ENCODE measurements around the gene KRT73. TPM values are rescaled to one million over a fixed set of nuclear protein-coding genes. Genes with fewer than 3 reads are reported as not detected.

KRT73 gene
- total RNA-seq, 1 experiment from 2014 or later: not detected

DNA sequence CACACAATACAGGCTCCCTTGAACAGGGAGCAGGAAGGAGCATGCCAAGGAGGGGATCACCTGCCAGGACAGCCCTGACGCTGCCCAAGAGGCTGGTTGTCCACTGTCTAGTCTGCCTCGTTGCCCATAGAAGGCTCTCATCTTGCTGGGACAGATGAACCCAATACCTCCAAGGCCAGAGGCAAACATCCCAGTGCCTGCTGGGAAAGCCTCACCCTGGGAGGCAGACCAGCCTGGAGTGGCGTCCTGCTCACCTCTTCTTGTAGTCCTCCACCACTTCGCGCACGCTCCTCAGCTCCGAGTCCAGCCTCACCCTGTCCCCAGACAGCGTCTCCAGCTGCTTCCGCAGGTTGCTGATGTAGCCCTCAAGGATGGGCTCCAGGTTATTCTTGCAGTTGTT lies 2.4 kb downstream of the KRT73 start:
- H4K5ac ChIP-seq (ENCODE audit: insufficient read length, low read depth, low read length): no peak overlapping the region

More for the DNA sequence above, 2.4 kb downstream of the KRT73 start:
- H3K4me3 Mint-ChIP-seq: no peak overlapping the region
- H3K9me3 ChIP-seq (ENCODE audit: control insufficient read depth, low read depth, low read length): no peaks in the 10 kb centered on the region
- H3K27me3 Mint-ChIP-seq (ENCODE audit: low read depth): peaks cover 28% of the 10 kb centered on the region
- DNase-seq: peak; percentile 18
- H3K23ac ChIP-seq (ENCODE audit: insufficient read length, low read depth, low read length): no peak overlapping the region
- H3T11ph ChIP-seq (ENCODE audit: low read length): no peak overlapping the region
- no peak overlapping the region for H2BK120ac ChIP-seq (ENCODE audit: low read depth, low read length, poor library complexity, severe bottlenecking)
- H3K27ac Mint-ChIP-seq: no peak overlapping the region
- no peak overlapping the region for H4K91ac ChIP-seq (ENCODE audit: insufficient read length, low read depth, low read length)
- H3K23me2 ChIP-seq (ENCODE audit: insufficient read length, low read depth, low read length, poor library complexity, severe bottlenecking): no peaks in the 10 kb centered on the region
- H3K79me2 ChIP-seq (ENCODE audit: insufficient read depth, low read length): no peaks in the 10 kb centered on the region
- no peak overlapping the region for H2BK5ac ChIP-seq (ENCODE audit: insufficient read length, low read length)
- no peak overlapping the region for H3K18ac ChIP-seq (ENCODE audit: insufficient read length, low read depth, low read length)
- H4K8ac ChIP-seq (replicated peaks; ENCODE audit: insufficient read length, low read depth, low read length): no peak overlapping the region
- no peak overlapping the region for H2BK15ac ChIP-seq (ENCODE audit: low read depth, low read length)
- no peak overlapping the region for H2BK20ac ChIP-seq (ENCODE audit: low read depth, low read length, poor library complexity, severe bottlenecking)
- H2BK12ac ChIP-seq (ENCODE audit: insufficient read length, low read depth, low read length): no peak overlapping the region
- no peak overlapping the region for H3K27ac ChIP-seq (ENCODE audit: insufficient read length, low read depth, low read length)
- H3K4me2 ChIP-seq (ENCODE audit: insufficient read depth, insufficient read length, low read length): no peak overlapping the region
- no peaks in the 10 kb centered on the region for H3K36me3 Mint-ChIP-seq (ENCODE audit: insufficient read depth in 1 of 3, low read depth in 3 of 3)
- H3K4me1 Mint-ChIP-seq: peaks cover 2 to 4% of the 10 kb centered on the region in 2 experiments; a peak in 3 of 4 replicates
- no peaks in the 10 kb centered on the region for H3K9me3 Mint-ChIP-seq
- H2AK5ac ChIP-seq (ENCODE audit: insufficient read length, low read length): no peak overlapping the region
- H3K79me1 ChIP-seq (ENCODE audit: insufficient read depth, low read depth, low read length, poor library complexity, severe bottlenecking): no peaks in the 10 kb centered on the region
- TF ChIP-seq CTCF (conservative IDR thresholded peaks at IDR 0.05): no peak
- no CpG with 5 or more reads among the region's 9 CpGs for WGBS (ENCODE audit: extremely low coverage, insufficient read length, low lambda C conversion rate)
- H3K14ac ChIP-seq (ENCODE audit: insufficient read depth, low read length): no peak overlapping the region
- H4K20me1 ChIP-seq (ENCODE audit: control insufficient read depth, insufficient read depth, insufficient read length): no peaks in the 10 kb centered on the region
- H3K9ac ChIP-seq (ENCODE audit: extremely low read depth, insufficient read length, low read length): no peak overlapping the region
- H3K56ac ChIP-seq (ENCODE audit: insufficient read length, low read depth, low read length): no peak overlapping the region
- no peak overlapping the region for H3K4ac ChIP-seq (ENCODE audit: low read depth, low read length)
- no peaks in the 10 kb centered on the region for H3K4me1 ChIP-seq (ENCODE audit: insufficient read depth, low read length)
- no peak overlapping the region for H2AFZ ChIP-seq (ENCODE audit: low read length)
- no peaks in the 10 kb centered on the region for H3K27me3 ChIP-seq (ENCODE audit: insufficient read depth, low read length)
